SHP77 (cell line): ENCODE results near the gene AGBL1.
"Not testable (repeated sequence)": the region's sequence is repeated elsewhere in the genome, so short reads cannot be mapped to it uniquely, and the experiment has no call there.

ENCODE experiments used
- DNase-seq, 2 experiments: peaks; one replicate each; lab custom pipeline; 2025; lab: John Stamatoyannopoulos, UW

Gene AGBL1

DNA sequence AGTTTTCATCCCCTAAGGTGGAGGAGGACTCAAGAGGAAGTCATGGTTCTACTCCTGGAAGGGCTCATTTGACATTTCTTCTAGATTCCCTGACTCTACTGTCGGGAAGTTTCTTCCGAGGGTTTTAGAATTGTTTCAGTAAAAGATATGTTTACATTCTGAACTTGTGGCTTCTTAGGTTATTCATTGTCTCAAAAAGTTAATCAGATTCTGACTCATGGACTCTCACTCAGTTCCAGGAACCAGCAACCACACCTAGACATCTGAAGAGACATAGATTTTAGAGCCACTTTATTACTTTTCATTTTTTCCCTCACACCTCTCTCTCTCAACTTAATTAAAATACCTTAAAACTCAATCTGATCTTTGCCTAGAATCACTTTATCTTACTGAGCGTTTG lies 862.6 kb downstream of the AGBL1 start:
- no peak for DNase-seq

DNA sequence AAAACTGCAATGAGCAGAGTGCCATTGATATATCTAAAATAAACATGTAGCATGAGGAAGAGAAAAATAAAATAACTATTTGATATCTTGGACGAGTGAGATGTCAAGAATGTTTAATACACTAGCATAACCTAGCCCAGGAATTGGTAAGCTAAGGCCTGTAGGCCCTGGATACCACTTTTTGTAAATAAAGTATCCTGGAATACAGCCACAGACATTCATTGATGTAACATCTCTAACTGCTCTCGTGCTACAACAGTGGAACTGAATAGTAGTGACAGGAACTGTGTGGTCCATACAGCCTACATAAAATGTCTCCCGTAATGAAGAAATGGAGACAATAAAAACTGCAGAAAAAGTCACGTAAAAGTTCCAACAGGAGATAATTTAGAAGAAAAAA lies 869.0 kb downstream of the AGBL1 start:
- no peak for DNase-seq

DNA sequence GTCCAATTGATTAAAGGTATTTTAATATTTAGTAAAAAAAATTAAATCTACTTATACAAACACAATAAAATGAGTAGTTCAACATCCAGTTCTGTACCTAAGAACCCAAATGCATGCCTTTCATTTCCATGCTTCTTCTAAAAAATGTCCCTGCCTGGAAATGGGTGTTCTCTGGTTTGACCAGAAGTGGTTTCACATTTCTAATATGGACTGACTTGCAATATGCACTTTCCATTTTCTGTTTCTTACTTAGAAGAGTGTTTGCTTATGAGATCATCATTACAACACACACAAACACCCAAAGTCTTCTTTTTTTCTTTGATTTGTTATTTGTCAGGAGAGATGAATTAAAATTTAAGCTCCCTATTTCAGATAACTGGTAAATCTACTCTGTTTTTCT lies 879.6 kb downstream of the AGBL1 start:
- DNase-seq, result no peak

DNA sequence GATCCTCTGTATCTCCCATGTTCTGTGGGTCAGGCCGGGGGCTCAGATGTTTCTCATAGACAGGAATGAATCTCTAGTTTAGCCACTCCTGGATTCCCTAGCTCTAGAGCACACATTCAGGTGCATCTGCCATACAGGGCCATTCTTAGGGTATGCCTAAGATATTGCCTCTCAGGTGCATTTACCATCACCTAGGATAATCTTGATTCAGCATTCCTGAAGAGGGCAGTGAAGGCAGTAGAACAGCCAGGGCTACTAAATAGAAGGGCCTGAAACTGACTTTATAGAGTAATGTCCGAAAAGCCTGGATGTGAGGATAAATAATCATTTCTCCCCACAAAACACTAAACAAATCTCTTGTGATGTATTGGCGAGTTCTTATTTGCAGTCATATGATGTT lies 882.0 kb downstream of the AGBL1 start:
- no peak for DNase-seq

DNA sequence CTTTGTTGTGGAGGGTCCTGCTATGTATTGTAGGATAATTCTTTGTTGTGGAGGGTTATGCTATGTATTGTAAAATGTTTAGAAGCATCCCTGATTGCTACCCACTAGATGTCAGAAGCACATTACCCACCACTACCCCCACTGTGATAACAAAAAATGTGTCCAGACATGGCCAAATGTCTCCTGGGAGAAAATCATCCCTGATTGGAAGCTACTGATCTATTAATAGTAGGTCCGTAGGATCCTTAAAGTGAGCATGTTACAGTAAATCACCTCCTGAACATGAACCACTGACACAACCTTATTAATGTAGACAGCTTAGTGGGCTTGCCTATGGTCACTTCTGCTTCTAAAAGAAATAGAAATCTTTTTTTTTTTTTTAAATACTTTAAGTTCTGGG lies 884.6 kb downstream of the AGBL1 start:
- DNase-seq, result no peak

DNA sequence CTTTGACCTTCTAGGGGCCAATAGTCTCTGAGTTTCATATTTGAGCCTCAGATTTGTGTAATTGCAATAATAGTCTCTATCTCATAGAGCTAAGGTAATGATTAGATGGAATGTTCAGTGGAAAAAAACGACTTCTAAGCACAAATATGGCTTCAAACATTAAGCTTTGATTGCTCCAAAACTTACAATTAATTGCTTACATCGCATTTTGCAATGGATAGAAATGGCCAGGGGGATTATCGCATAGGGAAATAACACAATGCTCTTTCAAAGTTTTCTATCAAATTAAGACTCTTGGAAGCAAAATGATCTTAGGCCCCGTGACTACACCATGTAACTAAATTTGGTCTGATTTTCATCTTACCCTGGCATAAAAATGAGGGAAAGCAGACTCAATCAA lies 888.6 kb downstream of the AGBL1 start:
- no peak for DNase-seq

DNA sequence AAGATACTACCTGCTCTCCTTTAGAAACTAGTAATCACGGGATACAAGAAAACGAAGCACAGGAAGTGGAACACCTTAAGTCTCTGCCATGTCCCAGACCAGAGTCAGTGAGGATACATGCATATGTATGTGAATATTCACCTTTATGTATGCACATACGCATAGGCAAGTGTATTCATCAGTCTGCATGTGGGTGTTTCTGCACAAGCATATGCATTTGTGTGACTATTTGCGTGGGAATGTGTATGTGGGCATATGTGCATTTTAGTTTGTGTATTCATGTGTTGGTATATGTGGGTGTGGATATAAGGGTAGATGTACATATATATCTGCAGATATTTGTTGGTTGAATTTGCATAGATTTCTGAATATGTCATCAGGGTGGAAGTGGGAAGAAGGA lies 889.7 kb downstream of the AGBL1 start:
- DNase-seq, result no peak

DNA sequence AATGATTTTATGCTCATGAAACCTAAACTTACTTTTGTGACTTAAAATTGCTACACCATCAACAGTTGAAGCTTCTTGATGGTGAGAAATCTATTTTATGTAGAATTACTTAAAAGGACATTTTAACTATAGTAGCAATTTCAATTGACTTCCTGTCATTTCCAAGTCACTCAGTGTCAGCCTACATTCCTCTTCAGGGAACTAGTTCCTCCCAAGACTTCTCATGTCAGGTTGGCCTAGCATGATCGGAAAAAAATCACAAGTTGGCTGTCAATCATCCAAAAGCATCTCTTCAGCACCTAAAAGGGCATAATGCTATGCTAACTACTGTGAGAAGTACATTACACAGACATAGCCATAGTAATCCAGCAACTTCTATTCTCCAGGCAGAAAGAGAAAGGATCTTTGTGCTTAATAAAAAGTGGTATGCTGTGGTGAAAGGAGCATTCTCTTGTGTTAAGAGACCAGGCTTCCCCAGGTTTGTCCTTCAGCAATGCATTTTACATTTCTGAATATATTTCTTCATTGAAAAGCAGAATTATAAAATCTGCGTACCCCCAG lies 893.7 kb downstream of the AGBL1 start:
- DNase-seq, result no peak

DNA sequence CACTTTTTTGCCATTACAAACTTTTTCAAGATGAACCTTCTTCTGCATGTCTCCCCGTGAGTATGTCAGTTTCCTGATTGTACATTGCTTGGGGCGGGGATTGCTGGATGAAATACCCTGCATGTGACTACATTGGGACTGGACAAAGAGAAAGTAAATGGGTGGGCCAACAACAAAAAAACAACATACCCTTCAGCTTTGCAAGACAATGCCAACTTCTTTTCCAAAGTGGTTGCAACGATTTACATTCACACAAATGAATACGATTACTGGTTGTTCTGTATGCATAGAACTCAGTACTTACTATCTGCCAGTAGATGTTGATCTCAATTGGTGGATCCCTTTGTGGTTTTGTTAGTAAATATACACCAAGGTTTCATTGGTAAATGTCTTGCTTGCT lies 908.4 kb downstream of the AGBL1 start:
- no peak for DNase-seq

DNA sequence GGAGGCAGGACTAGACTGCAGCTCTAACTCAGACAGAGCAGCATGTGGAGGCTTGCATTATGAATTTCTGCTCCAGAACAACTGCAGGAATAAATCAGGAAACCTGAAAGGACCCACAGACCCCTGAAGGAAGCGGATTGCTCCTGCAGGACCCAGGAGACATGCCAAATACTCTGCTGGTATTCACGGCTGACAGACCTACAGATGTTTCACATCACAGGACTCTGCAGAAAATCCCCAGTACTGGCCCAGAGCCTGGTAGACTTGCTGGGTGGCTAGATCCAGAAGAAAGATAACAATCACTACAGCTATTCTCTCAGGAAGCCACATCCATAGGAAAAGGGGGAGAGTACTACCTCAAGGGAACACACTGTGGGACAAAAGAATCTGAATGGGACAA lies 942.1 kb downstream of the AGBL1 start:
- no peak for DNase-seq

DNA sequence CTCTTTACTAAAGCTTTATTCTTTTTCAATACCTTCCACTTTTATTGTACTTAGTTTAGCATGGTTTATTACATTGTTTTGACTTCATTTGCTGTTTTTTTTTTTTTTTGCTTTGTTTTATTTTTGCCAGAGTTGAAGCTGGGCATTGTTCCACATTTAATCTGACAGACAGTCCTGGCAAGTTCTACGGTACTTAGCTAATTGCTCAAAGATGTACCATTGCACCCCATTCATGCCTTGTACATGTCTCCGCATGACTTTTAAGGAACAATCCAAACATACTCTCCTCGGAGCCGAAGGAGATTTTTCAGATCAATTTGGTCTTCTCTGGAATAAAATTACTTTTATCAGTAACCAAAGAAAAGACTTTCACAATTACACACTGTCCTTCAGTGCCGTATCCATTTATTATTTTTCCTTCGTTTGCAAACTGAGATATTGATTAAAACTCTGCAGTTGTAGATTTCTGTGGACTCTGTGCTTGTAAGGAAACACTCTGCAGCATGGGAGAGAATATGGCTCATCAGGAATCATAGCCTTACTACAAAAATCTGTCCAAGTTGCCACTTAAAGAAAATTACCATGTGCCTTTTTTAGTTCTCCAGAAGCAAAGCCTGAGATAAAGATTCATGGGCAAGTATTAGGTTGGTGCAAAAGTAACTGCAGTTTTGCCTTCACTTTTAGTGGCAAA lies 952.0 kb downstream of the AGBL1 start:
- DNase-seq, result no peak

DNA sequence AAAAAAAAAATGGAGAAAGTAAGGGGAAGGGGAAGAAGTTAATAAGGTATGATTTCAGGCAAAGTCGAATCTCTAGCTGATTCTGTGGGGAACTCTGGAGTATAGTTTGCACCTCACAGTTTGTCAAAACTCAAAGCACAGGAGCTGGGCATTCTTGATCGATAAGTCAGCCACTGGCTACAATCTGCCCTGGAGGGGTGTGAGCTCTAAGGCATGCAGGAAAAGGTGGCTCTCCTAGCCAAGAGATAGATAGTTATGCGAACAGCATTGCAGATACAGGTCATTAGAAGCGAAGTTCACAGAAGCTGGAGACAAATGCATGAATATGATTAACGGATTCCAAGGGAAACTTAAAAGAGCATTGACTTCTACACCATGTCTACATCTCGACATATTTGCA lies 952.6 kb downstream of the AGBL1 start:
- DNase-seq, result no peak

DNA sequence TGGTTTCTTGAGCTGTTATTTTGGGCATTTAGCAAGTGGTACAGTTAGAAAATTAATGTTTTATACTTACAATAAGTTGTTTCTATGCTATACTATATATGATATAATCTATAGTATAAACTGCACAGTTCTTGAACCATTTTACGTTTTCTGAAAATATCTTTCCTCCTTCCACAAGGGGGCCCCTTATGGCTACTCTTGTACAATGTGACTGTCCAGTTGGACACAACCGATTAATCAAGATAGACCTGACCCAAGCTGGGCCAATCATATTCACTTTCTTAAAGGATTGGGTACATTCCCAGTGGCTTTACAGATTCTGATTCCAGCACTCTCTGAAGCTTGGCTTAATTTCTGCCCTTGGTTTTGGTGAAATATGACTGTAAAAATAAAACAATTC lies 953.4 kb downstream of the AGBL1 start:
- DNase-seq, result peak; percentile 7 to 32

DNA sequence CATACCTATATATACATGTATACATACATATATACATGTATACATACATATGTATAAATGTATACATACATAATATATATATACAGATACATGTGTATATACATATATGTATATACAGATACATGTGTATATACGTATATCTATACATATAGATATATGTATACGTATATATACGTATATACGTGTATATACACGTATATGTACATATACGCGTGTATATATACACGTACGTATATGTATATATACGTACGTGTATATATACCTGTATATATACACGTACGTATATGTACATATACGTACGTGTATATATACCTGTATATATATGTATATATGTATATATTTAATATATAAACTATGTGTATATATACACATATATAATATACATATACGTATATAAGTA lies 955.2 kb downstream of the AGBL1 start:
- no peak for DNase-seq

DNA sequence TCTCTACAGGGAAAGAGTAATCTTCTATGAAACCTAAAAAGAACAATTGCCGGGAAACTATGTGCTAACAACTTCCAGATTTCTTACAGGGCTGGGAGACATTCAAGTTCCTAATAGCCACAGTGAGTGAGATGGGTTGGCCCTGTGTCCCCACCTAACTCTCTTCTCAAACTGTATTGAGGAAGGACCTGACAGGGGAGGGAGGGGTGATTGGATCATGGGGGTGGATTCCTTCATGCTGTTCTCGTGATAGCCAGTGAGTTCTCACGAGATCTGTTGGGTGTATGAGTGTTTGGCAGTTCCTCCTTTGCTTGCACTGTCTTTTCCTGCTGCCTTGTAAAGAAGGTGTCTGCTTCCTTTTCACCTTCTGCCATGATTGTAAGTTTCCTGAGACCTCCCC lies 958.7 kb downstream of the AGBL1 start:
- DNase-seq, result no peak

DNA sequence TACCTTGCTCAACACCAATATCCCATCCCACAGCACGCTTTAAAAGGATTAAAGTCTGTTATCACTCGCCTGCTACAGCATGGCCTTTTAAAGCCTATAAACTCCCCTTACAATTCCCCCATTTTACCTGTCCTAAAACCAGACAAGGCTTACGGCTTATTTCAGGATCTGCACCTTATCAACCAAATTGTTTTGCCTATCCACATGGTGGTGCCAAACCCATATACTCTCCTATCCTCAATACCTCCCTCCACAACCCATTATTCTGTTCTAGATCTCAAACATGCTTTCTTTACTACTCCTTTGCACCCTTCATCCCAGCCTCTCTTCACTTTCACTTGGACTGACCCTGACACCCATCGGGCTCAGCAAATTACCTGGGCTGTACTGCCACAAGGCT lies 962.9 kb downstream of the AGBL1 start:
- DNase-seq, result not testable (repeated sequence)

DNA sequence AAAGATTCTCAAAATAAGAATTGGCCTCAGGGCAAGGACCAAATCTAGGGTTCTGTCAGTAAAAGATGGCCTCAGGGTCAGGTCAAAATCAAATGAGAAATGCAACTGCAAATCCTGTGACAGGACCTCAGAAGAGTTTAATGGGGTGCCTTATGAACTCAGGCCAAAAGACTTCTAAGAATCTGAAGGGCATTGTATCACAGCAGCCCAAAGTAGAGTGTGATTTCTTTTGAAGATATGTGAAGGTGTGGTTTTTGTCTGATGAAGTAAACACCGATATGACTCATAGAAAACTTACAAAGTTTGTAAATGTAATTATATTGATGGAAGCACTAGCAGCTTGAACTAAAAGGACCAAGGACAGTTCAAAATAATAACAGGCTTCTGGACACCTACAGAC lies 966.1 kb downstream of the AGBL1 start:
- DNase-seq, result no peak

DNA sequence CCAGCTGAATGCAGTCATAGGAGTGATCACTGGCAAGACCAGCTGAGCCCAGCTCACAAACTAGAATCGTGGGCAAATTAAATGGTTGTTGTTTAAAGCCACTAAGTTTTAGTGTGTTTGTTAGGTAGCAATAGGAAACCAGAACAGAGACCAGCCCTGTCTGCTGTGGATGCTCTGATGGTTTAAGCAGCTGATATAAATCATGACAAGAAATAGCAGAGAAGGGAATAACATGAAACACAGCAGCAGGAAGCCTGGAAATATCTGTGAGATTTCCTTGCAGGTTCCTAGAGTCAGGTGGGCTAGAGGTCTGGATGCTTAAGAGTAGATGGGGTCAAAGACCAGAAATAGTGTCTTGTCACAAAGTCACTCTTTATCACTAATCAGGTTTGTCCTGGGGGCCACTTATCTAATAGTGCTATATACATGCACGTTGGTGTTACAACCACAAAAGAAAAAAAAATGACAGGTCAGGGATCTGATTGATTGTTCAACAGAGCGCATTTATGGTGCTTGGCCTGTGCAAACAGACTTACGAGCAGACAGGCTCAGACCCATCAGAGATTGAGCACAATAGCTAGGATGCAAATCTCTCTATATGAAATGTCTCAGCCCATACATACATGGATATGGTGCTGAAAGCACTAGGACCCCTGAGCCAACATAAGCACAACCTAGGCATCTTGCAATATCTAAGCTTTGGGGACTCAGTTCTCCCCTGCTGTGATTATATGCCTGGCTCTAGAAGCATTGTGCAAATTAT lies 967.7 kb downstream of the AGBL1 start:
- no peak for DNase-seq
